Muscle layer of duodenum (tissue), 2 donors: ENCODE results near the gene EIF4E.
"Not testable (repeated sequence)": the region's sequence is repeated elsewhere in the genome, so short reads cannot be mapped to it uniquely, and the experiment has no call there.

Source experiments
- H3K27ac ChIP-seq: one replicate; pipeline ENCODE4 v1.7.0; 2013; ENCODE audit warnings: mild to moderate bottlenecking, low read length
- H3K27me3 ChIP-seq: one replicate; pipeline ENCODE4 v1.7.0; 2013; ENCODE audit warnings: low read depth, mild to moderate bottlenecking, control low read depth, low read length
- H3K36me3 ChIP-seq, 2 donors: one replicate each; pipeline ENCODE4 v1.7.0; 2013; ENCODE audit warnings: low read length in 2 of 2, control low read depth in 1 of 2, mild to moderate bottlenecking in 1 of 2; ENCODE audit not compliant: insufficient read depth in 2 of 2, control insufficient read depth in 1 of 2
- H3K4me1 ChIP-seq, 2 donors: one replicate each; pipeline ENCODE4 v1.7.0; 2013; ENCODE audit warnings: low read length in 2 of 2, mild to moderate bottlenecking in 2 of 2, control low read depth in 1 of 2, moderate library complexity in 1 of 2; ENCODE audit not compliant: insufficient read depth in 2 of 2, control insufficient read depth in 1 of 2
- H3K4me3 ChIP-seq, 2 donors: one replicate each; pipeline ENCODE4 v1.7.0; 2013; ENCODE audit warnings: low read length in 2 of 2, low read depth in 1 of 2, mild to moderate bottlenecking in 1 of 2
- H3K9me3 ChIP-seq, 2 donors: one replicate each; pipeline ENCODE4 v1.7.0; 2013; ENCODE audit warnings: low read length in 2 of 2, control low read depth in 1 of 2, mild to moderate bottlenecking in 1 of 2; ENCODE audit not compliant: control insufficient read depth in 1 of 2
- donor health status: healthy.

EIF4E gene

GRCh38 chr4:98905297-98905696, 23.6 kb downstream of the EIF4E start:
- Histone ChIP-seq H3K27me3 (no peaks in the 10 kb centered on the region), H3K27ac (no peak overlapping the region), H3K9me3 (no peaks in the 10 kb centered on the region), H3K4me3 (no peak overlapping the region), H3K4me1 (peaks cover 9 to 34% of the 10 kb centered on the region in 2 donors), H3K36me3 (peaks cover 6 to 14% of the 10 kb centered on the region in 2 donors)

GRCh38 chr4:98903963-98904362, 25.0 kb downstream of the EIF4E start:
- no peaks in the 10 kb centered on the region for H3K27me3 ChIP-seq
- H3K4me3 ChIP-seq, result no peak overlapping the region
- H3K4me1 ChIP-seq, result peaks cover 7 to 23% of the 10 kb centered on the region in 2 donors
- peaks cover 9 to 14% of the 10 kb centered on the region in 2 donors for H3K36me3 ChIP-seq
- no peak overlapping the region for H3K27ac ChIP-seq
- no peaks in the 10 kb centered on the region for H3K9me3 ChIP-seq

GRCh38 chr4:98903561-98903960, 25.4 kb downstream of the EIF4E start:
- peaks cover 3 to 20% of the 10 kb centered on the region in 2 donors for H3K4me1 ChIP-seq
- peaks cover 9 to 14% of the 10 kb centered on the region in 2 donors for H3K36me3 ChIP-seq
- H3K27me3 ChIP-seq, result no peaks in the 10 kb centered on the region
- H3K4me3 ChIP-seq, result no peak overlapping the region
- no peak overlapping the region for H3K27ac ChIP-seq
- H3K9me3 ChIP-seq, result no peaks in the 10 kb centered on the region

- no peak overlapping the region for H3K27ac ChIP-seq
- H3K27me3 ChIP-seq, result no peaks in the 10 kb centered on the region
- H3K36me3 ChIP-seq, result peaks cover 14 to 17% of the 10 kb centered on the region in 2 donors
- no peaks in the 10 kb centered on the region for H3K9me3 ChIP-seq
- H3K4me1 ChIP-seq, result no peaks in the 10 kb centered on the region
- no peak overlapping the region for H3K4me3 ChIP-seq
Observed at GRCh38 chr4:98899277-98899676, 29.7 kb downstream of the EIF4E start.

- H3K4me1 ChIP-seq, result no peaks in the 10 kb centered on the region
- peaks cover 8 to 9% of the 10 kb centered on the region in 2 donors for H3K36me3 ChIP-seq
- no peaks in the 10 kb centered on the region for H3K9me3 ChIP-seq
- no peaks in the 10 kb centered on the region for H3K27me3 ChIP-seq
- H3K4me3 ChIP-seq, result no peak overlapping the region
- no peak overlapping the region for H3K27ac ChIP-seq
Observed at GRCh38 chr4:98891478-98892337, 37.2 kb downstream of the EIF4E start.

- Histone ChIP-seq H3K27me3 (no peaks in the 10 kb centered on the region), H3K9me3 (no peaks in the 10 kb centered on the region), H3K4me3 (no peak overlapping the region), H3K4me1 (no peaks in the 10 kb centered on the region), H3K27ac (no peak overlapping the region), H3K36me3 (peaks cover 17% of the 10 kb centered on the region in 2 donors)
Observed at GRCh38 chr4:98890702-98891455, 38.1 kb downstream of the EIF4E start.

GRCh38 chr4:98887145-98887544, 41.8 kb downstream of the EIF4E start:
- Histone ChIP-seq H3K36me3 (peaks cover 23 to 28% of the 10 kb centered on the region in 2 donors), H3K9me3 (no peaks in the 10 kb centered on the region), H3K4me3 (no peak overlapping the region), H3K27ac (no peak overlapping the region), H3K4me1 (no peaks in the 10 kb centered on the region), H3K27me3 (no peaks in the 10 kb centered on the region)

- not testable (repeated sequence) for H3K9me3 ChIP-seq, H3K27me3 ChIP-seq, H3K4me3 ChIP-seq, H3K27ac ChIP-seq, H3K4me1 ChIP-seq
- H3K36me3 ChIP-seq, result peaks cover 23 to 28% of the 10 kb centered on the region in 2 donors
Observed at GRCh38 chr4:98886382-98886781, 42.6 kb downstream of the EIF4E start.

GRCh38 chr4:98880884-98881283, 48.0 kb downstream of the EIF4E start:
- not testable (repeated sequence) for H3K4me3 ChIP-seq, H3K27ac ChIP-seq, H3K4me1 ChIP-seq, H3K9me3 ChIP-seq, H3K27me3 ChIP-seq
- H3K36me3 ChIP-seq, result peaks cover 6 to 17% of the 10 kb centered on the region in 2 donors

GRCh38 chr4:98879515-98879914, 49.4 kb downstream of the EIF4E start:
- Histone ChIP-seq H3K27me3 (no peaks in the 10 kb centered on the region), H3K9me3 (no peaks in the 10 kb centered on the region), H3K4me3 (no peak overlapping the region), H3K36me3 (peaks cover 0 to 11% of the 10 kb centered on the region in 2 donors), H3K27ac (no peak overlapping the region), H3K4me1 (no peaks in the 10 kb centered on the region)

- peaks cover 0 to 6% of the 10 kb centered on the region in 2 donors for H3K36me3 ChIP-seq
- no peaks in the 10 kb centered on the region for H3K9me3 ChIP-seq
- H3K27me3 ChIP-seq, result no peaks in the 10 kb centered on the region
- no peak overlapping the region for H3K27ac ChIP-seq
- no peak overlapping the region for H3K4me3 ChIP-seq
- no peaks in the 10 kb centered on the region for H3K4me1 ChIP-seq
Observed at GRCh38 chr4:98873059-98873458, 55.9 kb downstream of the EIF4E start.
